Adrenal gland (tissue), 5 donors: Measurements from ENCODE around the gene PRKG1.

Experiments
- CTCF ChIP-seq, 6 experiments: fragments of 450-650 bp in 4 of 6; fragments of 200-600 bp in 2 of 6; sonication (generic) in 1 of 6; IDR thresholded peaks; 1 replicate in 5 of 6; 2 replicates in 1 of 6; pipeline versions ENCODE4 v1.5.1 to v1.8.0; 2016 to 2021; ENCODE audit warnings: antibody characterized with exemption in 6 of 6, mild to moderate bottlenecking in 2 of 6, moderate library complexity in 1 of 6
- POLR2A ChIP-seq, 2 donors: fragments of 450-650 bp; IDR thresholded peaks; one replicate each; pipeline ENCODE4 v1.6.1; 2017; ENCODE audit warnings: antibody characterized with exemption in 2 of 2, mild to moderate bottlenecking in 2 of 2, moderate library complexity in 1 of 2
- donor health status: DM: no; HTN: no; CAD: no.

DNA sequence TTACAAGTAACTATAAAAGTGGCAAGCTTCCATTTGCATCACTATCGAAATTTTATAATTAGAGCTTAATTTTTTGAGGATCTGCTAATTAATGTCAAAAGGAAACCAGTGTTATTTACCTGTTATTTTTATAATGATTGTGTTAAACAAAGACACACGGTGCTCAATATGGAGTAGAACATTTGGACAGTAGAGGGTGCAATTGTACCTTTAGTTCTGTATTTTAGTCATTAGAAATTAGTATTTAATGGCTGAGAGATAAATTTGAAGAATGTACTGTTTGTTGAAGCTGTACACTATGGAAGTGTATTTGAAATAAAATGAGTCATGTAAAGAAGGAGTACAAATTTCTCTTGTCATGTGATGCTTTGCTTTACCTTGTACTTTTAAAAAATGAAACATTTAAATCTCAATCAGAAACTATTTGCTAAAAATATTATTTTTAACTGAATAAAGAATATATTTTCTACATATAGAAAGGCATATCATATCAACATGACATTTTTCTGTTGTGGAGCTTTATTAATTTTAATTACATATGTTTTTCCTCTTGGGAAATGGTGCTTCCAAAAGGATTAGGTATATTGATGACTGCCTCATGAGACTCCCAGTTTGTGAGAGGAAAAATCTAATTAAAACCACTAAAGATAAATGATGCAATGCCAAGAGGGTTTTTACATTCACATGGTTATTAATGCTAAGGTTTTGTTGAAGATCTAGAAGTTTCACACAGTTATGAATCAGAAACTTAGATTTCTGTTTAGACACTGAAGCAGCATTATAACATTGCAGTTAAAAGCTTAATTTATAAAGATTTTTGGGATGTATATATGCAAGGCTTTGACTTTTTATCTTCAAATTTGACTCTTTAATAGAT is 10.4 kb upstream of the PRKG1 start:
- peak; percentile 26 to 77 (median 62) for TF ChIP-seq CTCF (IDR thresholded peaks at IDR 0.05)
- TF ChIP-seq POLR2A (IDR thresholded peaks at IDR 0.05) = no peak
